ENCODE results near the gene TMX4.

- no peak for TF ChIP-seq CTCF (conservative IDR thresholded peaks at IDR 0.05; ENCODE audit: low read length)
- TF ChIP-seq EZH2phosphoT487 (IDR thresholded peaks at IDR 0.05; ENCODE audit: borderline replicate concordance): no peak
Measured at GRCh38 chr20:8021541-8022269, 2.1 kb upstream of the TMX4 start.

All from Loucy (cell line).